ENCODE data around the gene PLEK. TPM values are rescaled to one million over a fixed set of nuclear protein-coding genes. Genes with fewer than 3 reads are reported as not detected.

PLEK gene
- total and polyA plus RNA-seq, 4 donors = 2.6 to 40.6 (median 4.6) TPM

- Histone ChIP-seq H3K27ac (ENCODE audit: low read depth in 1 of 2, low read length in 2 of 2) (no peak overlapping the region), H3K27me3 (ENCODE audit: control insufficient read depth in 4 of 4, insufficient read depth in 4 of 4, low read length in 3 of 4) (no peaks in the 10 kb centered on the region), H3K4me3 (ENCODE audit: low read depth in 1 of 3, low read length in 3 of 3) (no peak overlapping the region), H3K9ac (ENCODE audit: low read depth in 1 of 2, low read length in 2 of 2) (no peak overlapping the region), H3K36me3 (ENCODE audit: control insufficient read depth in 4 of 4, insufficient read depth in 3 of 4, low read depth in 1 of 4, low read length in 3 of 4) (no peaks in the 10 kb centered on the region), H3K9me3 (ENCODE audit: control insufficient read depth in 4 of 4, low read length in 3 of 4) (no peaks in the 10 kb centered on the region), H3K4me1 (ENCODE audit: control insufficient read depth in 4 of 4, insufficient read depth in 4 of 4, low read length in 3 of 4) (no peaks in the 10 kb centered on the region)
- 76% methylated on average over 2 of the region's 2 CpGs for WGBS
- TF ChIP-seq NR2F2 (IDR thresholded peaks at IDR 0.05) (no peak), JUND (IDR thresholded peaks at IDR 0.05) (no peak), CTCF (IDR thresholded peaks at IDR 0.05; ENCODE audit: low read depth, low read length, missing input control) (no peak), MAX (IDR thresholded peaks at IDR 0.05) (no peak), HNF4A (conservative IDR thresholded peaks at IDR 0.05) (no peak), HNF4G (IDR thresholded peaks at IDR 0.05) (no peak)
- DNase-seq (ENCODE audit: low spot score) = no peak
Measured at GRCh38 chr2:68404164-68404563, 39.1 kb downstream of the PLEK start.

GRCh38 chr2:68404893-68405799 is 40.1 kb downstream of the PLEK start:
- no peaks in the 10 kb centered on the region for H3K4me1 ChIP-seq (ENCODE audit: control insufficient read depth in 4 of 4, insufficient read depth in 4 of 4, low read length in 3 of 4)
- H3K27ac ChIP-seq (ENCODE audit: low read depth in 1 of 2, low read length in 2 of 2) = no peak overlapping the region
- no peak overlapping the region for H3K9ac ChIP-seq (ENCODE audit: low read depth in 1 of 2, low read length in 2 of 2)
- H3K4me3 ChIP-seq (ENCODE audit: low read depth in 1 of 3, low read length in 3 of 3) = no peak overlapping the region
- 86% methylated on average over 19 of the region's 19 CpGs for WGBS
- no peaks in the 10 kb centered on the region for H3K36me3 ChIP-seq (ENCODE audit: control insufficient read depth in 4 of 4, insufficient read depth in 3 of 4, low read depth in 1 of 4, low read length in 3 of 4)
- no peaks in the 10 kb centered on the region for H3K27me3 ChIP-seq (ENCODE audit: control insufficient read depth in 4 of 4, insufficient read depth in 4 of 4, low read length in 3 of 4)
- peak; percentile 54 for DNase-seq (ENCODE audit: low spot score)
- TF ChIP-seq NR2F2 (IDR thresholded peaks at IDR 0.05) = no peak
- TF ChIP-seq TAF1 (conservative IDR thresholded peaks at IDR 0.05) = no peak
- no peak for TF ChIP-seq HNF4G (IDR thresholded peaks at IDR 0.05)
- TF ChIP-seq HNF4A (conservative IDR thresholded peaks at IDR 0.05) = no peak
- TF ChIP-seq MAX (IDR thresholded peaks at IDR 0.05) = no peak
- TF ChIP-seq ATF3 (IDR thresholded peaks at IDR 0.05) = no peak
- TF ChIP-seq ZBTB33 (IDR thresholded peaks at IDR 0.05) = no peak
- no peak for TF ChIP-seq SP1 (IDR thresholded peaks at IDR 0.05)
- no peak for TF ChIP-seq RXRA (IDR thresholded peaks at IDR 0.05)
- no peak for TF ChIP-seq FOXA2 (IDR thresholded peaks at IDR 0.05)
- TF ChIP-seq JUND (IDR thresholded peaks at IDR 0.05) = no peak
- no peak for TF ChIP-seq RAD21 (IDR thresholded peaks at IDR 0.05)
- TF ChIP-seq GABPA (IDR thresholded peaks at IDR 0.05 in 1 of 2, conservative IDR thresholded peaks at IDR 0.05 in 1 of 2) = no peak
- TF ChIP-seq FOXA1 (IDR thresholded peaks at IDR 0.05) = no peak
- no peak for TF ChIP-seq YY1 (IDR thresholded peaks at IDR 0.05)
- no peak for TF ChIP-seq REST (IDR thresholded peaks at IDR 0.05)
- no peak for TF ChIP-seq EGR1 (IDR thresholded peaks at IDR 0.05; ENCODE audit: low read depth in 2 of 2)
- TF ChIP-seq CTCF (IDR thresholded peaks at IDR 0.05; ENCODE audit: low read depth, low read length, missing input control) = no peak
- no peaks in the 10 kb centered on the region for H3K9me3 ChIP-seq (ENCODE audit: control insufficient read depth in 4 of 4, low read length in 3 of 4)
